GM12878 (cell line): Measurements from ENCODE around the gene RNF43. TPM values are rescaled to one million over a fixed set of nuclear protein-coding genes. Genes with fewer than 3 reads are reported as not detected.

Experiments used
- BCL11A ChIP-seq: IDR thresholded peaks from 2 replicates; pipeline ENCODE4 v1.6.1; 2011; ENCODE audit warnings: low read depth, low read length
- BCLAF1 ChIP-seq: fragments of 450-650 bp; IDR thresholded peaks from 2 replicates; pipeline ENCODE4 v1.6.1; 2017; ENCODE audit warnings: antibody characterized with exemption, mild to moderate bottlenecking, moderate library complexity
- BMI1 ChIP-seq: fragments of 450-650 bp; IDR thresholded peaks from 2 replicates; pipeline ENCODE4 v1.6.1; 2016; ENCODE audit warnings: mild to moderate bottlenecking, moderate library complexity, borderline replicate concordance
- CBFB ChIP-seq: IDR thresholded peaks from 2 replicates; pipeline ENCODE4 v1.6.1; 2016; ENCODE audit warnings: antibody characterized with exemption, low read depth
- CHD2 ChIP-seq: IDR thresholded peaks from 2 replicates; pipeline ENCODE4 v1.6.1; 2011; ENCODE audit warnings: low read depth, low read length, improper control_type of control experiment, borderline replicate concordance
- CREB1 ChIP-seq: IDR thresholded peaks from 2 replicates; pipeline ENCODE4 v1.6.1; 2012; ENCODE audit warnings: low read depth, mild to moderate bottlenecking, inconsistent platforms
- ELK1 ChIP-seq: IDR thresholded peaks from 2 replicates; pipeline ENCODE4 v1.6.1; 2012; ENCODE audit warnings: low read depth, low read length, improper control_type of control experiment
- FOXK2 ChIP-seq: fragments of 450-650 bp; IDR thresholded peaks from 2 replicates; pipeline ENCODE4 v1.6.1; 2017; ENCODE audit warnings: mild to moderate bottlenecking, moderate library complexity
- MEF2A ChIP-seq: IDR thresholded peaks from 2 replicates; pipeline ENCODE4 v1.6.1; 2011; ENCODE audit warnings: low read depth, mild to moderate bottlenecking, low read length, moderate library complexity; ENCODE audit not compliant: insufficient read depth
- MTA3 ChIP-seq: IDR thresholded peaks from 2 replicates; pipeline ENCODE4 v1.6.1; 2012; ENCODE audit warnings: low read length, inconsistent platforms, borderline replicate concordance
- MXI1 ChIP-seq: fragments of 150-350 bp; IDR thresholded peaks from 2 replicates; pipeline ENCODE4 v1.6.1; 2011; ENCODE audit warnings: low read depth, mild to moderate bottlenecking, inconsistent platforms, low read length, improper control_type of control experiment
- YBX1 ChIP-seq: fragments of 450-650 bp; IDR thresholded peaks from 2 replicates; pipeline ENCODE4 v1.6.1; 2016; ENCODE audit warnings: antibody characterized with exemption
- ZSCAN29 ChIP-seq: fragments of 450-650 bp; IDR thresholded peaks from 2 replicates; pipeline ENCODE4 v1.6.1; 2017; ENCODE audit warnings: mild to moderate bottlenecking, moderate library complexity
- polyA plus RNA-seq, 11 experiments: library from polyadenylated mRNA; depleted of rRNA in 4 of 11; unstranded in 6 of 11; stranded (reverse) in 5 of 11; fragments of >200 nt; fragmentation: Nextera tagmentation in 4 of 11; fragmentation: Illumina TruSeq in 1 of 11; extraction: Ambion mirVana in 4 of 11; extraction: Trizol in 1 of 11; gene quantifications; 1 replicate in 1 of 11; 2 replicates in 10 of 11; pipeline versions ENCODE4 v1.2.1 to v1.2.3, GENCODE V29; 2011 to 2016; ENCODE audit warnings: inconsistent platforms in 2 of 11, missing spikeins in 2 of 11, low read depth in 1 of 11
- total RNA-seq, 4 experiments: library from RNA; depleted of rRNA in 3 of 4; stranded (reverse); fragments of >200 nt in 3 of 4; fragmentation: Illumina TruSeq in 1 of 4; extraction: Trizol in 1 of 4; gene quantifications; 2 replicates each; pipeline versions ENCODE4 v1.2.1 to v1.2.3, GENCODE V29; 2013 to 2021
- TF ChIP-seq, protein P1 (sequence below): IDR thresholded peaks from 2 replicates; pipeline ENCODE4 v1.6.1; 2012; ENCODE audit warnings: low read depth, low read length, improper control_type of control experiment
- TF ChIP-seq, protein P2 (sequence below), 3 experiments: IDR thresholded peaks in 2 of 3; conservative IDR thresholded peaks in 1 of 3; 2 replicates each; pipeline ENCODE4 v1.5.1; 2011; ENCODE audit warnings: low read depth in 3 of 3, low read length in 3 of 3, mild to moderate bottlenecking in 3 of 3, control low read depth in 2 of 3, moderate library complexity in 2 of 3, inconsistent platforms in 1 of 3, mixed read lengths in 1 of 3; ENCODE audit not compliant: control insufficient read depth in 2 of 3, insufficient read depth in 1 of 3; ENCODE audit errors: extremely low read depth in 1 of 3

RNF43 gene
- total and polyA plus RNA-seq, 10 of the 15 experiments (the other 5 are each of a cell fraction or from before 2014, with no cell fraction given) = 1.2 to 16.7 (median 5.5) TPM

DNA sequence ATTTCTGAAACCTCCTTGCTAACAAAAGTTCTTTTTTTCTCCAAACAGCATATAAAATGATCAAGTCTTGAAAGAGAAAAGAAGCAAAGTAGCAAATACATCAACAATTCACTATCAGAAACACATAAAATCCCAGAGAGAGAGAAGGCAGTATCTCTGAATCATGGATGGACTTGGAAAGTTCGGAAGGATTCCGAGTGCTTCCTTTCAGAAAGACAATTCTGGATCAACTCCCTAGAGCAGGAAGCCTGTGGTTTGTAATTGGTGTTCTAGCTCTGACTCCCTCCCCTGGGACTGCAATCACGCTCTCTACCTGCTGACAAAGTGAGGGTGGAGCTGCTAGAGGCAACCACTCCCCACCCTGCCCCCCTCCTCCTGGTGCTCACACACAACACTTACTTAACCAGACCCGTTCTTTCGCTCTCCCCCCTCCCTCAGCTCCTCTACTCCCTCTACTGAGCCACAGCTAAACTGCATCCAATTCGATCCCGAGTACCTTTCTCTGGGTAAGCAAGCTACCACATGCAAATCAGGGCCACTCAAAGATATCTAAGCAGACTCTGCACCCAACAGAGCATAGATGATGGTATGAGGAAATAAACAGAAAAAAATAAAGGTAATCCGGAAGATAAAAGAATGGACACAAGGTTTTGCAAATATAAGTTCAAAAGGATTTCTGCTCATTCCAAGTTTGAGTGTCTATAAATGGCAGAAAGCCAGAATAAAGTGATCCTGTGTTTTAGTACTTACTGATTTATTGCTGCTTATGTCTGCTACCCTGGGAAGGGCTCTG is at the start of gene RNF43 (continued):
- TF ChIP-seq BCLAF1 = no peak
- TF ChIP-seq MXI1 = no peak
- TF ChIP-seq BCL11A = peak; percentile 85
- no peak for TF ChIP-seq ELK1
- no peak for TF ChIP-seq BMI1
- 0 out of 2 replicates have a peak, but pooled peaks have one; percentile 66 for TF ChIP-seq YBX1
- TF ChIP-seq, protein P1, sequence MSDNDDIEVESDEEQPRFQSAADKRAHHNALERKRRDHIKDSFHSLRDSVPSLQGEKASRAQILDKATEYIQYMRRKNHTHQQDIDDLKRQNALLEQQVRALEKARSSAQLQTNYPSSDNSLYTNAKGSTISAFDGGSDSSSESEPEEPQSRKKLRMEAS = no peak; the same call in 1 of the 2 replicates
- 0 out of 2 replicates have a peak, but pooled peaks have one; percentile 17 for TF ChIP-seq MEF2A
- TF ChIP-seq MTA3 = no peak
- peak; percentile 92 for TF ChIP-seq CHD2
- TF ChIP-seq CBFB = peak; percentile 69; the same call in 1 of the 2 replicates
- TF ChIP-seq FOXK2 = no peak
- TF ChIP-seq ZSCAN29 = no peak
- TF ChIP-seq CREB1 = peak; percentile 57; the same call in 1 of the 2 replicates
- TF ChIP-seq, protein P2, sequence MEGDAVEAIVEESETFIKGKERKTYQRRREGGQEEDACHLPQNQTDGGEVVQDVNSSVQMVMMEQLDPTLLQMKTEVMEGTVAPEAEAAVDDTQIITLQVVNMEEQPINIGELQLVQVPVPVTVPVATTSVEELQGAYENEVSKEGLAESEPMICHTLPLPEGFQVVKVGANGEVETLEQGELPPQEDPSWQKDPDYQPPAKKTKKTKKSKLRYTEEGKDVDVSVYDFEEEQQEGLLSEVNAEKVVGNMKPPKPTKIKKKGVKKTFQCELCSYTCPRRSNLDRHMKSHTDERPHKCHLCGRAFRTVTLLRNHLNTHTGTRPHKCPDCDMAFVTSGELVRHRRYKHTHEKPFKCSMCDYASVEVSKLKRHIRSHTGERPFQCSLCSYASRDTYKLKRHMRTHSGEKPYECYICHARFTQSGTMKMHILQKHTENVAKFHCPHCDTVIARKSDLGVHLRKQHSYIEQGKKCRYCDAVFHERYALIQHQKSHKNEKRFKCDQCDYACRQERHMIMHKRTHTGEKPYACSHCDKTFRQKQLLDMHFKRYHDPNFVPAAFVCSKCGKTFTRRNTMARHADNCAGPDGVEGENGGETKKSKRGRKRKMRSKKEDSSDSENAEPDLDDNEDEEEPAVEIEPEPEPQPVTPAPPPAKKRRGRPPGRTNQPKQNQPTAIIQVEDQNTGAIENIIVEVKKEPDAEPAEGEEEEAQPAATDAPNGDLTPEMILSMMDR (IDR thresholded peaks at IDR 0.05 in 2 of 3, conservative IDR thresholded peaks at IDR 0.05 in 1 of 3; ENCODE audit: control insufficient read depth in 2 of 3, extremely low read depth in 1 of 3, insufficient read depth in 1 of 3, low read depth in 3 of 3, low read length in 3 of 3) = peak; percentile 90 to 92 (median 92)
- TF ChIP-seq, all 136 proteins: peak for 56
